Stimulated activated CD8-positive, alpha-beta memory T cell treated with anti-CD3 and anti-CD28 coated beads, Interleukin-4, amount 100 ng/mL, for 48 hours (primary cell): ENCODE measurements around the gene ZSWIM1.
A peak's percentile ranks its signal among the peaks of the same experiment; 100 is the strongest.
"Not testable (repeated sequence)": the region's sequence is repeated elsewhere in the genome, so short reads cannot be mapped to it uniquely, and the experiment has no call there.

Source experiments
- DNase-seq: peaks from one replicate; pipeline ENCODE4 v3.0.0-alpha.2; 2020

ZSWIM1 gene

GRCh38 chr20:45857114-45857881, 23.7 kb upstream of the ZSWIM1 start, which contains the start of the genes ACOT8 and ZSWIM3:
TSS of gene ACOT8 (minus strand) at chr20:45857392. CDS start at chr20:45857315, 77 bp downstream.
TSS of gene ZSWIM3 (plus strand) at chr20:45857614. CDS start at chr20:45857826, 212 bp downstream.
- DNase-seq, result peak; percentile 91

DNA sequence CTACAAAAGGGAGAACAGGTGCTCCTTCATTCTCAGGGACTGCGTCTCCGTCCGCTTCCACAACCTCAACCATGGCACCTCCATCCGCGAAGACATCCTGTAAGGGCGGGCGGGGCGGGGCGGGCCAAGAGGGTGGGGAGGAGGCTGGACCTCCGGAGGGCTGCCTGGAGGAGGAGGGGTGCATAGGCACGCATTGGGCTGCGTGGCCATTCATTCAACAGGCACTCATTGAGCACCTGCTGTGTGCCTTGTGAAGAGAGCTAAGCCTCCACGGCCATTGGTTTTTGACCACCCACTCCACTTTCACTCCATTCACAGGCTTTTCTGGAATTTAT, 23.2 kb upstream of the ZSWIM1 start:
- no peak for DNase-seq

GRCh38 chr20:45859916-45860315, 21.1 kb upstream of the ZSWIM1 start:
- no peak for DNase-seq

DNA sequence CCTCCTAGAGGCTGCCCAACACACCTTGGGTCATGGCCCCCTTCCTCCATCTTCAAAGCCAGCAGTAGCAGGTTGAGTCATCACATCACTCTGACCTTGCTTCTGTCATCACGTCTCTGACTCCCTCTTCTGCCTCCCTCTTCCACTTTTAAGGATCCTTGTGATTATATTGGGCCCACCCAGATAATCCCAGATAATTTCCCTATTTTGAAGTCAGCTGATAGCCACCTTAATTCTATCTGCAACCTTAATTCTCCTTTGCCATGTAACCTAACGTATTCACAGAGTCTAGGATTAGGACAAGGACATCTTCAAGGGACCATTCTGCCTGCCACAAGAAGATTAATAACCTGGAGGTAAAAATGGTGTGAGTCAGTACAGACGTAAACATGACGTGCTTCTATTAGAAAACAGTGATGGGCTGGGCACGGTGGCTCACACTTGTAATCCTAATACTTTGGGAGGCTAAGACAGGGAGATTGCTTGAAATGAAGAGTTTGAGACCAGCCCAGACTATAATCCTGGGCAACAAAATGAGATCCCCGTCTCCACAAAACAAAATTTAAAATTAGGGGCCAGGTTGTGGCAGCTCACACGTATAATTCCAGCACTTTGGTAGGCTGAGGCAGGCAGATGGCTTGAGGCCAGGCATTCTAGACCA, 20.3 kb upstream of the ZSWIM1 start:
- DNase-seq, result no peak

DNA sequence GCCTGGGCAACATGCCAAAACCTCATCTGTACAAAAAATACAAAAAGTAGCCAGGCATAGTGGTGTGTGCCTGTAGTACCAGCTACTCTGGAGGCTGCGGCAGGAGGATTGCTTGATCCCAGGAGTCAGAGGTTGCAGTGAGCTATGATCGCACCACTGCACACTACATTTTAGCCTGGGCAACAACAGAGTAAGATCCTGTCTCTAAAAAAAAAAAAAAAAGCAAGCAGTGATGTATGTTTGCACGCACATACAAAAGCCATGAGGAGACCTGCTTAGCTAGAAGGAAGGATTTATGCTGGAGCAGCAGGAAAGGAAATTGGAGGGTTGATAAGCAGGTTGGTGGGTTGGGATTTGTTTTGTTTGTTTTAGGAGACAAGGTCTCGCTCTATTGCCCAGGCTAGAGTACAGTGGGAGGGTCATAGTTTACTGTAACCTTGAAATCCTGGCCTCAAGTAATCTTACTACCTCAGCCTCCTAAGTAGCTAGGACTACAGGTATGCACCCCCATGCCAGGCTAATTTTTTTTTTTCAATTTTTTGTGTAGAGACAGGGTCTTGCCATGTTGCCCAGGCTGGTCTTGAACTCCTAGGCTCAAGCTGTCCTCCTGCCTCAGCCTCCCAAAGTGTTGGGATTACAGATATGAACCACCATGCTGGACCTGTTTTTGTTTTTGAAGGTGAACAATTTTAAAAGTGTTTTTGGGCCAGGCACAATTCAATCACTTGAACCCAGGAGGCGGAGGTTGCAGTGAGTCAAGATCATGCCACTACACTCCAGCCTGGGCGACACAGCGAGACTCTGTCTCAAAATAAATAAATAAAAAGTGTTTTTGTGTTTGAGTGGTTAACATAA, 19.6 kb upstream of the ZSWIM1 start:
- no peak for DNase-seq

DNA sequence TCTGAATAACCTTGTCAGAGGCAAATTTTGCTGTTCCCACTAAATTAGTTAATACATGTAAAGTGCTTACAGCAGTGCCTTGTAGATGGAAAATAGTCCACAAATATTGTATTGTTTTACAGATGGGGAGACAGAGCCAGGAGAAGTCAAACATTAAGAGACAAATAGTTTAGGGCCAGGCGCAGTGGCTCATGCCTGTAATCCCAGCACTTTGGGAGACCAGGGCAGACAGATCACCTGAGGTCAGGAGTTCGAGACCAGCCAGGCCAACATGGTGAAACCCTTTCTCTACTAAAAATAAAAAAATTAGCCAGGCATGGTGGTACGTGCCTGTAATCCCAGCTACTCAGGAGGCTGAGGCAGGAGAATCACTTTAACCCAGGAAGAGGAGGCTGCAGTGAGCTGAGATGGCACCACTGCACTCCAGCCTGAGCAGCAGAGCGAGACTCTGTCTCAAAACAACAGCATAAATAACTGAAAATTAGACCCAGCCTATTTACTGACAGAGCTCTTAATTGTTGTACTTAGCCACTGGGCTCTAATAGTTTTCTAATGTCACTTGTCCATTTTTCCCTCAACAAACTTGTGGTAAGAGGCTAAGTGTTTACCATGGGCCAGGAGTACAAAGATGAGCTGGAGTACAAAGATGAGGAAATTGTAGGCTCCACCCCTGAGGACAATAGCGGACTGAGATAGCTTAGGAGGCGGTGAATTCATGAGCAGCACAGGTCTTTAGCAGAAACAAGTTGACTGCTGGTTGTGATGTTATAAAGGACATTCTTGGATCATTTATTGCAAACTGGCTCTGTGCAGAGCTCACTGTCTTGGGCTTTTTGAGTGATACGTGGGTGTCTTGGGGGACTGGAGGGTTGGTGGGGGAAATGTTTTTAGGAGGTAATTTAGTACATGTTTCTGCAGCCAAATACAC, 17.2 kb upstream of the ZSWIM1 start:
- no peak for DNase-seq

- no peak for DNase-seq
Measured at GRCh38 chr20:45866454-45866853, 14.6 kb upstream of the ZSWIM1 start.

DNA sequence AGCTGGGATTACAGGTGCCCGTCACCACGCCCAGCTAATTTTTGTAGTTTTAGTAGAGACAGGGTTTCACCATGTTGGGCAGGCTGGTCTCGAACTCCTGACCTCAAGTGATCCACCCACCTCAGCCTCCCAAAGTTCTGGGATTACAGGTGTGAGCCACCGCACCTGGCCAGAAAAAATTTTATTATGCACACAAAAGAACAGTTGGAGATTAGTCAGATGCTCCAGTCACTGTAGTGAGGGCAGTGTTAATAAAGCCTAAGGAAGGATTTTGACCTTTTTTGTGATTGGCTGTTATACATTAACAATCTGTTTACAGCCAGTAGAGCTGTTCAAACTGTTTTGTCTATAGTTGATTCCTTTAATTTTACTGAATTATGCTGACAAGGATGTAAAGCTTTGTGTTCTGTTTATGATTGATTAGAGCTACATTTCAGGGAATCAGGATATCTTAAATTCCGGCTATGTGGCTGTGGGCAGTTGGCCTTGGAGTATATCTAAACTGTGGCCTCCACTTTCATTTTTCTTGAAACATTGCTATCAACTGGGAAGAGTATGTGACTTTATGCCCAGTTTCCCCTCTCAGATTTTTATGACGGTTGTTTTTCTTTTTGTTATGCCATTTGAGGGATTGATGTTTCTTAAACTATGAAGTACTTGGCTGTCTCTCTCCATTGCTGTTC, 13.8 kb upstream of the ZSWIM1 start:
- DNase-seq, result no peak

DNA sequence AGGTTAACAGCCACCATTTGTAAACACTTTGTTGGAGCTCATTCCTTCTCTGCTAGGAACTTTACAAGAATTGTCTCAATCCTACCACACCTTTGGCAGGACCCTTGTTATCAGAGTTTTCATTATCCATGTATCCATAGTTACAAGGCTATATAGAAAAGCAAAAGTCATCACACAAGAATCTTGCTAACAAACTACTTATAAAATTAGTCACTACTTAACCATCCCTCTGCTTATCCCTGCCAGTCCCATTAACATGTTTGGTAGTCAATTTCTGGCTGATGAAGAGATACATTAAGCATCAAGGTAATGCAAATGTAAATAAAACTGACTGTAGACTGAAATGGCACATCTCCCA, 13.2 kb upstream of the ZSWIM1 start:
- no peak for DNase-seq

- DNase-seq, result no peak
Measured at GRCh38 chr20:45872626-45873025, 8.4 kb upstream of the ZSWIM1 start.

GRCh38 chr20:45873409-45874103, 7.5 kb upstream of the ZSWIM1 start:
- no peak for DNase-seq

DNA sequence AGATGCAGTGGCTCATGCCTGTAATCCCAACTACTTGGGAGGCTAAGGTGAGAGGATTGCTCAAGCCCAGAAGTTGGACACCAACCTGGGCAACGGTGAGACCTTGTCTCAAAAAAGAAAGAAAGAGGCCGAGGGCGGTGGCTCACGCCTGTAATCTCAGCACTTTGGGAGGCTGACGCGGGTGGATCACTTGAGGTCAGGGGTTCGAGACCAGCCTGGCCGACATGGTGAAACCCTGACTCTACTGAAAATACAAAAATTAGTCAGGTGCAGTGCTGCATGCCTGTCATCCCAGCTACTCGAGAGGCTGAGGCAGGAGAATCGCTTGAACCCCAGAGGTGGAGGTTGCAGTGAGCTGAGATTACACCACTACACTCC, 6.9 kb upstream of the ZSWIM1 start:
- not testable (repeated sequence) for DNase-seq

DNA sequence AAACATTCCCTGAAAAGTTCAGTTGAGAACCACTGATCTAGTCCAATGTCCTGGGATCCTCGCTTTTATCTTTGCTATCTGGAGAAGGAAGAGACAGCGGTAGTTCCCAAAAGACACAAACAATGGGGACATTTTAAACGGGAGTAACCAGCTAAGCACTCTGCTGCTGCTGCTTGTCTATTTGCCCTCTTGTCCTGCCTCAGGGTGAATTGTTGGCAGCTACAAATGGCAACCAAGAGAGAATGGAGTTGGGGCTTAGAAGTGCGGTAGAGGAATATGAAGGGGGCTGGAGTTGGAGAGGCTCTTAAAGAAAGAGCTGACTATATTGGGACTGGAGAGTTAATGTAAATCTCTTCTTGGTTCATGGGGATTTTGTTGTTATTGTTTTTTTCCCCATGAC, 6.5 kb upstream of the ZSWIM1 start:
- DNase-seq, result no peak

DNA sequence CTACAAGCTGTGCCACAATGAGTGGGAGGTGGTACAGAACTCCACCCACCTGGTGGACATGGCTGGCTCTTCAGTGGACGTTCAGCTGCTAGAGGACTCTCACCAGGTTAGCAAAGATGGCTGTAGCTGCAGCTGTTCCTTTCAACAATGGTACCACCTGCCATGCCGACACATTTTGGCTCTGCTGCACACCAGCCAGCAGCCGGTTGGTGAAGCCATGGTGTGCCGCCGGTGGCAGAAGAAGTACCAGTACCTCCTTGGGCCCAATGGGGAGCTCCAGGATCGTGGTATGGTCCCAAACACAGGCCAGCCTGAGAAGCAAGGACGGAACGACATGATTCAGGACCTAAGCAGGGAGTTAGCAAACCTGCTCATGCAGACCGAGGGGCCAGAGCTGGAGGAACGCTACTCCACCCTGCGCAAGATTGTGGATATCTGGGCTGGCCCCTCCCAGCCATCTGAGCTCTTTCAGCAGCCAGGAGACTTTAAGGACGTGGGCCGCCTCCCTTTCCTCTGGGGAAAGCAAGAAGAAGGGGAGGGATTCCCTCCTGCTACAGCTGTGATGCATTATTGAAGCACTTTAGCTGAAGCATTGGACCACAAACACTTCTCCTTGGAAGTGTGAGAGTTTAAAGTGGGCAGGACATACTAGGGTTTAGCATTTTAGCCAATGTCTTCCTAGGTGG, 2.8 kb upstream of the ZSWIM1 start:
- no peak for DNase-seq

DNA sequence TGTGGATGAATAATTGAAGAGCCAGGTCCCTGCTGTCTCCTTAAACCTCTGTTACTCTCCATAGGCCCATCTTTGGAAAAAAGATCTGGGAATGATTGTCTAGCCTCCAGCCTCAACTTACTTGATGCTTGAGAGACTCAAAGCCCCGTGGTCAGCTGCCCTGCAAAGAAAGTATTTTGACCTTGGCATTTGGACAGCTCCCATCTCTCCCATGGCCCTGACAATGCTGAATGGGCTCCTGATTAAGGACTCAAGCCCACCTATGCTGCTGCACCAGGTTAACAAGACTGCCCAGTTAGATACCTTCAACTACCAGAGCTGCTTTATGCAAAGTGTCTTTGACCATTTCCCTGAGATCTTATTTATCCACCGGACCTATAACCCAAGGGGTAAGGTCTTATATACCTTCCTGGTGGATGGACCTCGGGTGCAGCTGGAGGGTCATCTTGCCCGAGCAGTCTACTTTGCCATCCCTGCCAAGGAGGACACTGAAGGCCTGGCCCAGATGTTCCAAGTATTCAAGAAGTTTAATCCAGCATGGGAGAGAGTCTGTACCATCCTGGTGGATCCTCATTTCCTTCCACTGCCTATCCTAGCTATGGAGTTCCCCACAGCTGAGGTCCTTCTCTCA, 1.6 kb downstream of the ZSWIM1 start:
- DNase-seq, result no peak

GRCh38 chr20:45883100-45883469, 2.1 kb downstream of the ZSWIM1 start:
- DNase-seq, result no peak

DNA sequence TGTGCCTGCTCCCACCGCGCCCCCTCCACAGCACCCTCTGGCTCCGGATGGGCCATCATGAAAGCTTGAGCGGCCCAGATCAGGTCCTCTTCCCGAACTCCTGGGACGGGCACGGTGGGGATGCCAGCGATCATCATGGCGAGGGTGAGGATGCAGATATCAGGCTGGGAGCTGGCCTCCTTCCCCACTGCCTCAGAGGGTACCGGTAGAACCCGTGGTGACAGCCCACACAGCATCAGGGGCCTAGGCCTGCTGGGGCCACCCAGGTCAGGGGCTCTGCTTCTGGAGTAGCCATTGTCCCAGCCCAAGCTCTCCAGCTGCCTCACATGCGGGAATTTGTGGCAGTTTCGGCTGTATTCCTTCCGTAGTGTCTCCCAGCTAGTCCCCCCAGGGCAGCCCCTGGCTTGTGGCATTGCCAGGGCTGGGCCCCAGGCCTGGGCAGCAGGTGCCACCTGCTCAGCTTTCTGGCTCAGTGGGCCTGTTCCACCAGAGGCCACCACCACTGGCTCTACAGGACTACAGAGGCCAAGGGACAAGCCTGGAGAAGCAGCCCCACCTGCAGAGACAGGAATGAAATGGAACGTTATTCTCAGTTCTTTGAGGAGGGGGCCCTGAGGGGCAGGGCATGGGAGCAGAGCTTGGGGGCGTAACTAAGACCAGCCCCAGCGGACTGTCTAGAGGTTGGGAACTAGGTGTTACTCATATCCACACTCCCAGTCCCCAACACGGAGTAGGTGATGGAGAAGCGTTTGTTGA, 5.7 kb downstream of the ZSWIM1 start:
- no peak for DNase-seq

DNA sequence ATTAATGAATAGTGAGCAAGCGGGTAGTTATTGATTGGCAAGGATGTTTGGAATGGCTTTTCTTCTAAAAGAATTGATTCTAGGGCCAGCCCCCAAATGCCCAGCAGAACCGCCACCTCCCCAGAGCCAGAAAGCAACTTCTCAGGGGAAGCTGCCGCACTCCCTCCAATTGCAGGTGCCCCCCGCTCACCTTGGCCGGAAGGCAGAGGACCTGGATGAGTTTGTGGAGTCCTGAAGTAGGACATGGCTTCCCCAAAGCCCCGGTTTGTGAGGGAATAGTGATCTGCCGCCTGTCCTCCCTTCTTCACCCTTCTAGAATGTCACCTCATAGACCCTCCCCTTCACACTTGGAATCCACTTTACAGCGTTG, 6.3 kb downstream of the ZSWIM1 start, which contains the start of gene SPATA25:
Gene SPATA25 (minus strand): TSS at position 277 of the 370 bp plus-strand sequence. CDS start 32 bp downstream, at position 245.
- no peak for DNase-seq

GRCh38 chr20:45888681-45889080, 7.7 kb downstream of the ZSWIM1 start:
- DNase-seq, result no peak
